Measurements from ENCODE around the gene IVL. TPM values are rescaled to one million over a fixed set of nuclear protein-coding genes. Genes with fewer than 3 reads are reported as not detected.

Gene IVL, protein sequence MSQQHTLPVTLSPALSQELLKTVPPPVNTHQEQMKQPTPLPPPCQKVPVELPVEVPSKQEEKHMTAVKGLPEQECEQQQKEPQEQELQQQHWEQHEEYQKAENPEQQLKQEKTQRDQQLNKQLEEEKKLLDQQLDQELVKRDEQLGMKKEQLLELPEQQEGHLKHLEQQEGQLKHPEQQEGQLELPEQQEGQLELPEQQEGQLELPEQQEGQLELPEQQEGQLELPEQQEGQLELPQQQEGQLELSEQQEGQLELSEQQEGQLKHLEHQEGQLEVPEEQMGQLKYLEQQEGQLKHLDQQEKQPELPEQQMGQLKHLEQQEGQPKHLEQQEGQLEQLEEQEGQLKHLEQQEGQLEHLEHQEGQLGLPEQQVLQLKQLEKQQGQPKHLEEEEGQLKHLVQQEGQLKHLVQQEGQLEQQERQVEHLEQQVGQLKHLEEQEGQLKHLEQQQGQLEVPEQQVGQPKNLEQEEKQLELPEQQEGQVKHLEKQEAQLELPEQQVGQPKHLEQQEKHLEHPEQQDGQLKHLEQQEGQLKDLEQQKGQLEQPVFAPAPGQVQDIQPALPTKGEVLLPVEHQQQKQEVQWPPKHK
- under 1 TPM in 1 of 2 donors, not detected in 1; 0.31 TPM for total RNA-seq
- under 1 TPM; 0.22 to 0.52 TPM for polyA plus RNA-seq
- long read RNA-seq, donor 1 = 0 reads
- long read RNA-seq, donor 2 = 0 reads
- long read RNA-seq, donor 3 = 0 reads
- long read RNA-seq, donor 4 = 0 reads
- long read RNA-seq, donor 5 = 0 reads

DNA sequence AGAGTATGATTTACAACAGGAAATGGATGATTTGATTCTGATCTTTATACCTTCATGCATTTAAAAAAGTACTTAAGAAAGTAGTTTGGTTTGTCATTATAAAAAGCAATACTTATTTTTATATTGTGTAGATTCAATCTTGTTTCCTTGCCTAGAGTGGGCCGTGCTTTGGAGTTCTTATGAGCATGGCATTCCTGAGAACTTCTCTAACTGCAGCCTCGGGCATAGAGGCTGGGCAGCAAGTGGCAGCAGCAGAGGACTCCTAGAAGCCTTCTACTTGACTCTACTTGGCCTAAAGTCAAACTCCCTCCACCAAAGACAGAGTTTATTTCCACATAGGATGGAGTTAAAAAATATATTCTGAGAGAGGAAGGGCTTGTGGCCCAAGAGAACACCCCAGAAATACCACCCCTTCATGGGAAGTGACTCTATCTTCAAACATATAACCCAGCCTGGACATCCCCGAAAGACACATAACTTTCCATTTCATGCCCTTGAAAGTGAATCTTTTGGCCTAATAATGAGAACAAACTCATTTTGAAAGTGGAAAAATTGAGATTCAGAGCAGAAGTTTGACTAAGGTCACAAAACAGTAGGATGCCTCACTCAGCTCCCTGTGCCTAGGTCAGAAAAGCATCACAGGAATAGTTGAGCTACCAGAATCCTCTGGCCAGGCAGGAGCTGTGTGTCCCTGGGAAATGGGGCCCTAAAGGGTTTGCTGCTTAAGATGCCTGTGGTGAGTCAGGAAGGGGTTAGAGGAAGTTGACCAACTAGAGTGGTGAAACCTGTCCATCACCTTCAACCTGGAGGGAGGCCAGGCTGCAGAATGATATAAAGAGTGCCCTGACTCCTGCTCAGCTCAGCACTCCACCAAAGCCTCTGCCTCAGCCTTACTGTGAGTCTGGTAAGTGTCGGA is at the start of gene IVL:
IVL (plus strand) TSS at position 861 of the 916 bp plus-strand sequence. CDS start 1,252 bp downstream, outside the sequence.
- no peaks in the 10 kb centered on the region for H3K4me1 ChIP-seq (ENCODE audit: control insufficient read depth in 5 of 5, insufficient read depth in 5 of 5, low read length in 5 of 5)
- no peaks in the 10 kb centered on the region for H3K27me3 ChIP-seq (ENCODE audit: control insufficient read depth in 3 of 3, insufficient read depth in 3 of 3, low read length in 2 of 3)
- no peak for ATAC-seq (ENCODE audit: insufficient read depth, low FRiP score)

DNA sequence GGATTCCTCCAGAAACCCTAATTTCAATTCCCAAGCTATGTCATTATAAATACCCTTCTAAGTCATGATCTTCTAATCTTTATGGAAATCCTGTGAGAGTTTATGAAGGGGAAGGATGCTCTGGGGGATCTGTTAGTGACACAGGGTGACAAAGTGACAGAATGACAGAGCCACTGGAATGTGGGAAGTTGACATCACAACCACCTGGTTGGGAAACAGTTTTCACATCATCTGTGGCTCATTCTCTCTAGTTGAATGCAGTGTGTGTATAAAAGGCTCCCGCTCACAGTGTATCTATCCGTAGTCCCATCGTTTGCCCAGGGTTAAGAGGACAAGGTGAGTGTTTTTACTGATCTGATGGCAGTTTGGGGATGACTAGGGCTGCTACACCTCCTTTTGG is 48.6 kb upstream of the IVL start, which contains the start of gene LCE7A:
LCE7A (plus strand) TSS at position 301 of the 400 bp plus-strand sequence. CDS start 702 bp downstream, outside the sequence.
- Histone ChIP-seq H3K9me3 (ENCODE audit: control insufficient read depth in 4 of 4, insufficient read depth in 3 of 4, low read length in 3 of 4) (peaks cover 0 to 3% (median 0%) of the 10 kb centered on the region in 4 donors), H3K4me1 (ENCODE audit: control insufficient read depth in 5 of 5, insufficient read depth in 5 of 5, low read length in 5 of 5) (peaks cover 0 to 2% (median 0%) of the 10 kb centered on the region in 5 donors), H3K27me3 (ENCODE audit: control insufficient read depth in 3 of 3, insufficient read depth in 3 of 3, low read length in 2 of 3) (peaks cover 0 to 3% (median 0%) of the 10 kb centered on the region in 3 donors), H3K27ac (ENCODE audit: low read depth in 1 of 2, low read length in 1 of 2) (no peak within 1 kb of the TSS), H3K36me3 (ENCODE audit: control insufficient read depth in 4 of 4, insufficient read depth in 4 of 4, low read length in 4 of 4) (no peaks in the 10 kb centered on the region), H3K9ac (ENCODE audit: insufficient read depth in 1 of 2, low read length in 2 of 2) (no peak within 1 kb of the TSS), H3K4me3 (no peak within 1 kb of the TSS)
- ATAC-seq (ENCODE audit: insufficient read depth, low FRiP score) = no peak
- TF ChIP-seq, protein P1, sequence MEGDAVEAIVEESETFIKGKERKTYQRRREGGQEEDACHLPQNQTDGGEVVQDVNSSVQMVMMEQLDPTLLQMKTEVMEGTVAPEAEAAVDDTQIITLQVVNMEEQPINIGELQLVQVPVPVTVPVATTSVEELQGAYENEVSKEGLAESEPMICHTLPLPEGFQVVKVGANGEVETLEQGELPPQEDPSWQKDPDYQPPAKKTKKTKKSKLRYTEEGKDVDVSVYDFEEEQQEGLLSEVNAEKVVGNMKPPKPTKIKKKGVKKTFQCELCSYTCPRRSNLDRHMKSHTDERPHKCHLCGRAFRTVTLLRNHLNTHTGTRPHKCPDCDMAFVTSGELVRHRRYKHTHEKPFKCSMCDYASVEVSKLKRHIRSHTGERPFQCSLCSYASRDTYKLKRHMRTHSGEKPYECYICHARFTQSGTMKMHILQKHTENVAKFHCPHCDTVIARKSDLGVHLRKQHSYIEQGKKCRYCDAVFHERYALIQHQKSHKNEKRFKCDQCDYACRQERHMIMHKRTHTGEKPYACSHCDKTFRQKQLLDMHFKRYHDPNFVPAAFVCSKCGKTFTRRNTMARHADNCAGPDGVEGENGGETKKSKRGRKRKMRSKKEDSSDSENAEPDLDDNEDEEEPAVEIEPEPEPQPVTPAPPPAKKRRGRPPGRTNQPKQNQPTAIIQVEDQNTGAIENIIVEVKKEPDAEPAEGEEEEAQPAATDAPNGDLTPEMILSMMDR (IDR thresholded peaks at IDR 0.05; ENCODE audit: control extremely low read depth, extremely low read depth) = no peak
- no peak for DNase-seq
- WGBS, 2 donors = 85 to 93% methylated on average over 3 of the region's 3 CpGs

More for the DNA sequence above, at the start of gene IVL:
- TF ChIP-seq, protein P1 (IDR thresholded peaks at IDR 0.05; ENCODE audit: control extremely low read depth, extremely low read depth) = no peak
- WGBS, 2 donors = 65 to 82% methylated on average over 4 of the region's 4 CpGs
- Histone ChIP-seq H3K27ac (ENCODE audit: low read depth in 1 of 2, low read length in 1 of 2) (no peak within 1 kb of the TSS), H3K9ac (ENCODE audit: insufficient read depth in 1 of 2, low read length in 2 of 2) (no peak within 1 kb of the TSS), H3K36me3 (ENCODE audit: control insufficient read depth in 4 of 4, insufficient read depth in 4 of 4, low read length in 4 of 4) (no peaks in the 10 kb centered on the region), H3K9me3 (ENCODE audit: control insufficient read depth in 4 of 4, insufficient read depth in 3 of 4, low read length in 3 of 4) (peaks cover 0 to 7% (median 0%) of the 10 kb centered on the region in 4 donors), H3K4me3 (no peak within 1 kb of the TSS)
- DNase-seq = peak in 1 of 3 donors; percentile 8

DNA sequence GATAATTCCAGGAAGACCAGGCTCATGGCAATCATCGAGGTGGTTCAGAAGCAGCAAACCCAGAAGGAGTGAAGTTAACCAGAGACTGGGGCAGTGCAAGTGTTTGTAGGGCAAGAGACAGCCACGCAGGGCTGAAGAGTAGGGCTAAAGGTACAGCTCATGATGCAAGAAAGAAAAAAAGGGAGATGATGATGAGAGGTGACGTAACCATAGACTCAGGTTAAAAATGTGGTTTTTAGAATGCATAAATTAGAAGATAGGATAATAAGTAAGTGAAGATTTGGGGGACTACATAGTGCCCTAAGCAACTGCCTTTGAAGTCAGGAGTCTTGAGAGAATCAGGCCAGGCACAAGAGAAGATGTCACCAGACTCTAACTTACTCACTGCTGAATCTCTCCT is 48.2 kb upstream of the IVL start:
- 75 to 76% methylated on average over 3 of the region's 3 CpGs for WGBS, 2 donors
- Histone ChIP-seq H3K9me3 (ENCODE audit: control insufficient read depth in 4 of 4, insufficient read depth in 3 of 4, low read length in 3 of 4) (peaks cover 0 to 3% (median 0%) of the 10 kb centered on the region in 4 donors), H3K27me3 (ENCODE audit: control insufficient read depth in 3 of 3, insufficient read depth in 3 of 3, low read length in 2 of 3) (peaks cover 0 to 3% (median 0%) of the 10 kb centered on the region in 3 donors), H3K4me1 (ENCODE audit: control insufficient read depth in 5 of 5, insufficient read depth in 5 of 5, low read length in 5 of 5) (peaks cover 0 to 2% (median 0%) of the 10 kb centered on the region in 5 donors), H3K9ac (ENCODE audit: insufficient read depth in 1 of 2, low read length in 2 of 2) (no peak overlapping the region), H3K36me3 (ENCODE audit: control insufficient read depth in 4 of 4, insufficient read depth in 4 of 4, low read length in 4 of 4) (no peaks in the 10 kb centered on the region), H3K27ac (ENCODE audit: low read depth in 1 of 2, low read length in 1 of 2) (no peak overlapping the region), H3K4me3 (no peak overlapping the region)
- DNase-seq (no peak), ATAC-seq (ENCODE audit: insufficient read depth, low FRiP score) (no peak)
- TF ChIP-seq, protein P1 (IDR thresholded peaks at IDR 0.05; ENCODE audit: control extremely low read depth, extremely low read depth) = no peak
